ENCODE measurements around the gene NXF1. TPM values are rescaled to one million over a fixed set of nuclear protein-coding genes. Genes with fewer than 3 reads are reported as not detected.

NXF1 gene
- total RNA-seq, 1 donor from 2014 or later, result 85.7 TPM

Other genes with a start within 250 kb of the NXF1 start
- 1,062 TPM for gene EEF1G, start 231.5 kb downstream of the NXF1 start, total RNA-seq
- gene TUT1, start 213.9 kb downstream of the NXF1 start, total RNA-seq, result 26.2 TPM
- gene MTA2, start 203.6 kb downstream of the NXF1 start, total RNA-seq, result 87.6 TPM
- 66.1 TPM for gene EML3, start 192.7 kb downstream of the NXF1 start, total RNA-seq
- 9.9 TPM for gene ROM1, start 192.2 kb downstream of the NXF1 start, total RNA-seq
- gene B3GAT3, start 183.5 kb downstream of the NXF1 start, total RNA-seq, result 60.7 TPM
- 266 TPM for gene GANAB, start 158.8 kb downstream of the NXF1 start, total RNA-seq
- gene INTS5, start 152.1 kb downstream of the NXF1 start, total RNA-seq, result 23.7 TPM
- 50.8 TPM for gene C11orf98, start 140.2 kb downstream of the NXF1 start, total RNA-seq
- gene CSKMT, start 140.1 kb downstream of the NXF1 start, total RNA-seq, result 10.6 TPM
- gene UQCC3, start 133.8 kb downstream of the NXF1 start, total RNA-seq, result 11.1 TPM
- gene LBHD1, start 133.2 kb downstream of the NXF1 start, total RNA-seq, result 7.7 TPM
- 86.9 TPM for gene UBXN1, start 126.4 kb downstream of the NXF1 start, total RNA-seq
- 4.3 TPM for gene LRRN4CL, start 115.9 kb downstream of the NXF1 start, total RNA-seq
- 108 TPM for gene BSCL2, start 98.0 kb downstream of the NXF1 start, total RNA-seq
- gene GNG3, start 97.8 kb downstream of the NXF1 start, total RNA-seq, result 0.40 TPM
- gene HNRNPUL2, start 78.0 kb downstream of the NXF1 start, total RNA-seq, result 51.9 TPM
- 38.9 TPM for gene TTC9C, start 77.0 kb downstream of the NXF1 start, total RNA-seq
- 21.4 TPM for gene ZBTB3, start 51.3 kb downstream of the NXF1 start, total RNA-seq
- gene POLR2G, start 43.9 kb downstream of the NXF1 start, total RNA-seq, result 53.5 TPM
- gene TAF6L, start 34.0 kb downstream of the NXF1 start, total RNA-seq, result 24.0 TPM
- 67.8 TPM for gene TMEM179B, start 18.0 kb downstream of the NXF1 start, total RNA-seq
- 19.9 TPM for gene TMEM223, start 13.4 kb downstream of the NXF1 start, total RNA-seq
- gene STX5, start 26.6 kb upstream of the NXF1 start, total RNA-seq, result 48.8 TPM
- gene TEX54, start 27.4 kb upstream of the NXF1 start, total RNA-seq, result not detected
- 31.6 TPM for gene WDR74, start 34.1 kb upstream of the NXF1 start, total RNA-seq
- 104 TPM for gene SLC3A2, start 75.5 kb upstream of the NXF1 start, total RNA-seq
- gene CHRM1, start 115.9 kb upstream of the NXF1 start, total RNA-seq, result 0.09 TPM
- gene SLC22A6, start 179.5 kb upstream of the NXF1 start, total RNA-seq, result not detected
- gene SLC22A8, start 210.4 kb upstream of the NXF1 start, total RNA-seq, result not detected